HG03460 (cell line): ENCODE data around the gene SLIT3.
"Not testable (repeated sequence)": the region's sequence is repeated elsewhere in the genome, so short reads cannot be mapped to it uniquely, and the experiment has no call there.

ENCODE experiments used
- ATAC-seq: cut with Tn5 transposase; IDR thresholded peaks from one replicate; pipeline ENCODE4 v1.9.1; 2021; ENCODE audit not compliant: unreplicated experiment

SLIT3 gene

DNA sequence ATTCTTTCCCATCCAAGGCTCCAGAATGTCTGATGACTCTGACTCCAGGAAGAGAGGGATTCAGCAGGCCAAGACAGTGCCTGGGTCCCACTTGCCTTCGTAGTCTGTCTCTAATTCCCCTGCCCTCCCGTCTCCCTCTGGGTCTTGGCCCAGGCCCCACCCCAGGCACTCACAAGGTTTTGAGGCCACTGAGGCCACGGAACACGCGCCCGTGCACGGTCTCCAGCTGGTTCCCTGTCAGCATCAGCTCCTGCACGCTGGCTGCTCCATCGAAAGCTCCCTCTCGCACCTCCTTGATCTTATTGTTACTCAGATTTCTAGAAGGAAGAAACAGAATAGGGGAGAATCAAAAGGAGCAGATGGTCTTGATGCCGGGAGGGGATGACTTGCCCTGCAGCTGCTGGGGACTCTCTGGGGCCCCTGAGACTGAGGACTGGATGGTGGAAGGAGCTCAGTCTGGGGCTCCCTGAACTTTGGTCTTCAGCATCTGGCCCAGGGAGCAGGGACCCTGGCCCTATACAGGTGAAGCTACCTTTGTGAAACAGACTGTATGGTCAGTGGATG, 547.2 kb downstream of the SLIT3 start:
- ATAC-seq, result no peak

DNA sequence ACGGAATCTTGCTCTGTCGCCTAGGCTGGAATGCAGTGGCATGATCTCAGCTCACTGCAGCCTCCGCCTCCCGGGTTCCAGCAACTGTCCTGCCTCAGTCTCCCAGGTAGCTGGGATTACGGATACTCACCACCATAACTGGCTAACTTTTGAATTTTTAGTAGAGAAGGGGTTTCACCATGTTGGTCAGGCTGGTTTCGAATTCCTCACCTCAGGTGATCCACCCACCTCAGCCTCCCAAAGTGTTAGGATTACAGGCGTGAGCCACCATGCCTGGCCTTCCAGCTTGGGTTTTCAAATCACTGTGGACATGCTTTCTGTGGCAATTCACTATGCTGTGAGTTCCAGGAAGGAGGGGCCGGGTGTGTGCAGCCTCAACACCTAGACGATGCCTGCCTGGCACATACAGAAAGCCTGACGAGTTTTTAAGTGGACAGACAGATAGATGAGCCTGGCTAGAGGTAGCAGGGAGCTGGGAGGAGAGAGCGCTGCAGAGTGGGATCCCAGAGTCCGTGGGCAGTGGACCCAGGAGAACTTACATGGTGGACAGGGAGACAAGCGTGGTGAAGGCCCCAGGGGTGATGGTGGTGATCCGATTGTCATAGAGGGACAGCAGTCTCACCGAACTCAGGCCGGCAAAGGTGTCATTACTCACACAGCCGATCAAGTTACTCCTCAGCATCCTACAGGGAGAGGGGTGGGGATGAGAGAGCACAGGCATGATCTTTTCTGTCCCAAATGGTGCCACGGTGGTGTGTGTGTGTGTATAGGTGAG, 548.3 kb downstream of the SLIT3 start:
- ATAC-seq, result no peak

DNA sequence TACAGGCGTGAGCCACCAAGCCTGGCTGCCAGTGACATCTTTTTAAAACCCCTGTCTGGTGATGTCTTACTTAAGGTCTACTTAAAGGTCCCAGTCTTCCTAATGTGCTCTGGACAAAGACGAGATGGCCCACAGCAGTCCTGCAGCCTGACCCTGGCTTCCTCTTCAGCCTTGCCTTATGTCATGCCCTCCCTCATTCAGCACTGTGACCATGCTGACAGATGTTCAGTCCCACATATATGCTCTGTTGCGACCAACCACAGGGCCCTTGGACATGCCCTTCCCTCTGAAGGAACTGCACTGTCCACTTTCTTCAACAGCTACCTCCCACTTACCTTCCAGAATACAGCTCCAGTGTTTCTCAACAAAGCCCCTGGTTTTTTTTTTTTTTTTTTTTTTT, 548.9 kb downstream of the SLIT3 start:
- ATAC-seq, result no peak

DNA sequence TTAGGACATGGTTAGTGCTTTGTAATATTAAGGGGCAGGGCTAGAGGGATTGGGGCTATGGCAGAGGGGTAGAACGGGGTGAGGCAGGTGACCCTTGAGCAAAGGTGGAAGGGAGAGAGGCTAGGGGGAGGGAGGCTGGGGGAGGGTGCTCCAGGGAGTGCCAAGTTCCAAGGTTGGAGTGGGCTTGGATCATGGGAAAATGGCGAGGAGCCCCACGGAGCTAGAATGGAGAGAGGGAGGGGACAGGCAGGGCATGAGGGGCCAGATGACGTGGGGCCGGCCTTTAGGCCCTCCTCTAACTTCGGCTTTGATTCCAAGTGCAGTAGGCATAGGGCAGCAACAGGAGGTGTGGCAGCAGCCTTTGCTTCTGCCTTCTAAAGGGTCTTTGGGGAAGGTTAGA, 550.0 kb downstream of the SLIT3 start:
- no peak for ATAC-seq

DNA sequence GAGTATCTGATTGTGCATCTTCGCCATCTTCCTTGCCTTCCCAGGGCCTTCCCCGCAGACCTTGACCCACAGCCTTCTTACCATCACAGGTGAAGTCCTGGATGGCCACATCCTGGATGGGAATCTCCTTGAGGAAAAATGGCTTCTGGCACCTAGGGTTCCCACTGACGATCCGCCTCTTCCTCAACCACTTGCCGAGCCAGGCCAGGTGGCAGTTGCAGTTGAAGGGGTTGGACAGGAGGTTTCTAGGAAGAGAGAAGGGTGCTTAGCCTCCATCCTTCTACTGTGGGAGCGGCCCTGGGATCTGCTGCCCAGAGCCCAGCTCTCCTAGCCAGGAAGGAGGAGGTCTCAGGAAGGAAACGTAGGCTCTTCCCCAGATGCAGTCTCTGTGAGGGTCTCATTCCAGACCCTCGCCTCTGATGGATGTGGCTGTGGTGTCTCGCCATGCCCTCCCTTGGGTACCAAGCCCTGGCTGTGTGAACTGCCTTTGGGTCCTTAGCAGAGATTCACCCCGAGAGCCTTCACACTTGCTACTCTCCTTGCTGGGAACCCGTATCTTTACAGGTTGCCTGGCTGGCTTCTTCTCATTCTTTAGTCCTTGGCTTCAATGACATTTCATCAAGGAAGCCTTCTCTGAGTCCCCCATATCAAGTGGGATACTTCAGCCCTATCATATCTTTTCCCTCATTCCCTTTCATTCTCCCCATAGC, 551.4 kb downstream of the SLIT3 start:
- ATAC-seq, result no peak

DNA sequence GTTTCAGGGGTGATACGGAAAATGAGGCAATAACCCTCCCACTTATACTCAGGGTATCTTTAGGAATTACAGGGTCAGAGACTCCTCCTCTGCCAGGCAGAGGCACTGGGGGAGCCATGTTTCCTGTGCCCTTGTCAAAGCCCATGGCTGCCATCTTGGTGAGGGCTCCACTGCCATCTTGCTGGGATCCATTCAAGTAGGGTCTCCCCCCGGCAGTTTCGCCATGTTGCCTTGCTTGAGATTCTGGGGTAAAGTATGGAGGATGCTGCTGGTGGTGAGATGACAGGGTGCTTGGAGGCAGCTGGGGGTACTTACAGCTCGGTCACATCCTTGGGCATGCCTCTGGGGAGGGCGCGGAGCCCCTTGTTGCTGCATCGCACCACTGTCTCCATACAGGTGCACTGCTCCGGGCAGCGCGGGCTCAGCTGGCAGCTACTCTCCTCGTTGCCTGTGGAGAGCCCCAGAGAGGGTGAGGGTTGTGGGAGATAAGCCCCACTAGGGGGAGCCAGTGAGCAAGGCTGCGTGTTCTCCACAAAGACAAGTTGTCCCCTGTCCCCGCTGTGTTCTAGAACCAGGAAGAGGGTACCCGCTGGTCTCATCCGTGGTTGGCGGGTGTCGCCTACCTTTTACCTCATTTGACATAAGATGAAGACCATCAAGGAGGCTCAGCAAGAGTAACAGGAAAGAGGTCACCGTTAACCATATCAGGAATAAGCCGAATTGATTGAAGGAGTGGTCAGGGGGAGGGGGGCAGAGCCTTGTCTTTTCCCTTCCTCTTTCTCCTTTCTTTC, 552.8 kb downstream of the SLIT3 start:
- peak; percentile 67 for ATAC-seq

DNA sequence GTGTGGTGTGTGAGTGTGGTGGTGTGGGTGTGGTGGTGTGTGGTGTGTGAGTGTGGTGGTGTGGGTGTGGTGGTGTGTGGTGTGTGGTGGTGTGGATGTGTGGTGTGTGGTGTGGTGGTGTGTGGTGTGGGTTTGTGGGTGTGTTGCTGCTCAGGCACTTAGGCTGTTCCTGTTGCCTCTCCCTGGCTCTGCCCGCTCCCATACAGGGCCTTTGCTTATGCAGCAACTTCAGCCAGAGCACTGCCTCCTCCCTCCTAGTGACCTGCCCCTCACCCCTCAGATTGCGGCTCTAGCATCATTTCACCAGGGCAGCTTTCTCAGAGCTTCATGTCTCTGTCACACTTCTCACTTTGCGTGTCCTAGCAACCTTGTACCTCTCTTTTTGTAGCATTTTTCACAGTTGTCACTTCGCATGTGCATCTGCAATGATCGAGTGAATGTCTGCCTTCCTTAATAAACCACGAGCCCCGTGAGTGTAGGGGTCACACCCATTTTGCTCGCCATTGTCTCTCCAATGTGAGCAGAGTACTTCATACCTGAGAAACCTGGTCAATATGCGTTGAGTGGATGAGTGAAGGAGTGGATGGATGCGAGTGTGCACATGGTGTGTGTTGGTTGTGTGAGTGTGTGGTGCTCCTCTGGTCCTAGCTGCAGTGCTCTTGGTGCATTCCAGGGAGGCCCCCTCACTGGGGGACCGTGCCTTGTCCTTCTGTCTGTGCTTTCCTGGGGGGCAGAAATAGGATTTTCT, 553.9 kb downstream of the SLIT3 start:
- ATAC-seq, result no peak

DNA sequence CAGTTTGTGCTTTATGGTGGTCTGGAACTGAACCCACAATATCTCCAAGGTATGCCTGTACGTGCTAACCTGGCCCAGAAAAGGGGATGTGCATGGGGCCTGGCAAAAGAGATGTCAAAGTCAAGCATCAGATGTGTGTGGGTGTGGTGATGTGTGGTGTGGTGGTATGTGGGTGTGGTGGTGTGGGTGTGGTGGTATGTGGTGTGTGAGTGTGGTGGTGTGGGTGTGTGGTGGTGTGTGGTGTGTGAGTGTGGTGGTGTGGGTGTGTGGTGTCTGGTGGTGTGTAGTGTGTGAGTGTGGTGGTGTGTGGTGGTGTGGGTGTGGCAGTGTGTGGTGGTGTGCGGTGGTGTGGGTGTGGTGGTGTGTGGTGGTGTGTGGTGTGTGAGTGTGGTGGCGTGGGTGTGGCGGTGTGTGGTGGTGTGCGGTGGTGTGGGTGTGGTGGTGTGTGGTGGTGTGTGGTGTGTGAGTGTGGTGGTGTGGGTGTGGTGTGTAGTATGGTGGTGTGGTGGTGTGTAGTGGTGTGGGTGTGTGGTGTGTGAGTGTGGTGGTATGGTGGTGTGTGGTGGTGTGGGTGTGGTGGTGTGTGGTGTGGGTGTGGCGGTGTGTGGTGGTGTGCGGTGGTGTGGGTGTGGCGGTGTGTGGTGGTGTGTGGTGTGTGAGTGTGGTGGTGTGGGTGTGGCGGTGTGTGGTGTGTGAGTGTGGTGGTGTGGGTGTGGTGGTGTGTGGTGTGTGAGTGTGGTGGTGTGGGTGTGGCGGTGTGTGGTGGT, 554.6 kb downstream of the SLIT3 start:
- not testable (repeated sequence) for ATAC-seq

DNA sequence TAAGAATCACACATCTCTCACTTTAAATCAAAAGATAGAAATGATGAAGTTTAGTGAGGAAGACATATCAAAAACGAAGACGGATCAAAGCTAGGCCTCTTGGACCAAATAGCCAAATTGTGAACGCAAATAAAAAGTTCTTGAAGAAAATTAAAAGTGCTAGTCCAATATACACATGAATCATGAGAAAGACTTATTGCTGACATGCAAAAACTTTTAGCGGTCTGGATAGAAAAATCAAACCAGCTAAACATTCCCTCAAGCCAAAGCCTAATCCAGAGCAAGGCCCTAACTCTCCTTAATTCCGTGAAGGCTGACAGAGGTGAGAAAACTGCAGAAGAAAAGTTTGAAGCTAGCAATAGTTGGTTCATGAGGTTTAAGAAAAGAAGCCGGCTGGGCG, 557.3 kb downstream of the SLIT3 start:
- ATAC-seq, result no peak

DNA sequence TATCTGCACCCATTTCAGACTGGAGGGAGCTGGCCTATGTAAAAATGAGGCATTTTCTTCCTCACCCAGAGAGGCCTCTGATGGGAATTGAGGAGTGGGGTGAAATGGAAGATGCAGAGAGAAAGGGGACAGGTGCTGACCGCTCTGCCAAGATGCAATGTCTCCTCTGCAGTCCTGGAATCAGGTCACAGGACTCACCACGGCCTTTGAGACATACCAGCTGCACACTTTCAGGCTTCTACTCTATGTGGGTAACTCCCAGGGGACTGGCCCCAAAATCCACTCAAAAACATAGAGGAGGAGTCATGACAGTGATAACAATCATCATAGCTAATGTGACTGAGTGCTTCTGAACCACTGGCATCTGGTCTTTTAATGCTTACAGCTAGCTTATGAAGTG, 558.6 kb downstream of the SLIT3 start:
- ATAC-seq, result not testable (repeated sequence)

DNA sequence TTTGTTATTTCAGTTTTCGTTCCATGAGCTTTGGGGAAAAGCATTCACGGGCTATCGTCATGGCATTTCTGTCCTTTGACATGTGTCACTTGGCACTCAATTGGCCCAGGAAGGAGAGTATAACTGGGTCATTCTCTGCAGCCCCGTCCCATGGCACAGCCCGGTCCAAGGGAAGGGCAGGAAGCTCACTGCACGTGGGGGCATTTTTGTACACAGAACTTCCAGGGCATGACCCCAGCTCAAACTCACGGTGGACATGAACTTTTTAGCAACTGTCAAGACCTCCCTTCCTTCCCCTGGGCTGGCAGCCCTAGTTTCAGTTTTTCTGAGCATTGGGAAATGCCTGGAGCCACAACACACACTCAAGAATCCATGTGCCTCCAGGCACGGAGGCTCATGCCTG, 560.1 kb downstream of the SLIT3 start:
- ATAC-seq, result no peak

DNA sequence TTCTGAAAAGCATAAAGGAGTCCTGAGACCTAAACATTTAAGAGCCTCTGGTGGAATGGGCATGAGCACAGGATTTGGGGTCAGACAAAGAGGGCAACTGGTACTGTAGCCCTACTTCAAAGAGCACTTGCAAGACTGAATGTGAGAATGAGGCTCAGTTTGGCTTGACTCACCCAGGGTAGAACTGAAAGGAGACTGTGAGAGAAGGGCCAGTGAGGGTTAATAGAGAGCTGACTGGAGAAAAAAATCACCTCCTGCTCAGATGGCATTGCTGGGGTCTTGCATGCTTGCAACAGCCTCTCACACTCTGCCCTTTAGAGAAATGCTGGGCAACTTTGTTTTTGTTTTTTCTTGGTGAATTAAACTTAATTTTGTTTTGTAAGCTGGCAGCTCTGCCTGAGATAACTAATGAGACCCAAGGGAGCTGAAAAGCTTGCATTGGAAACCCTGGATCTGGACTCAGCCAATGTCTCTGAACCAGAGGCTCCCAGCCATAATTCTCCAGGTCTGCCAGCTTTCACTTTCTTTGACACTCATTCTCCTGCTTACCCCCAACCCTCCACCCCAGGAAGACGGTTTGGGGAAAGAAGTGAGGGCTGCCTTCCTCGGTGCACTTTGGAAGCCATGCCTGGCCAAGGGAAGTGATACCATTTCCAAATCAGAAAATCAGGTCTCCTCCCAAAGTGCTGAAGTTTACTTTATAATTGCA, 560.7 kb downstream of the SLIT3 start:
- ATAC-seq, result no peak

DNA sequence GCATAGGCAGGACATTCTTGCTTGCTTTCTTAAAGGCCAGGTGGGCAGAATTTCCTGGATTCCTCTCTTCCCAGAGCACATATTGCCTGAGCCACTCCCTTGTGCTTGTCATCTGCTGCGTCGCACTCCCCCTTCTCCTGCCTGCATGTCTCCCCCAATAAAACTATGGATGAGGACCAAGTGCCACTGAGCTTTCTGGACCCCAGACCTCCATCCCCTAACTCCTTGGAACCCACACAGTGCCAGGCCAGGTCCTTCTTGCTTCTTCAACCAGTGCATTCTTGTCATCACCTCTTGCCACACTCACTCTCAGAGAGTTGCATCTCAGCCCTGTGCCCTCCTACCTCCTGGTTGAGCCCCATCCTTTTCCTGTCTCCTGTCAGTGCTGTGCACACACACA, 563.9 kb downstream of the SLIT3 start:
- ATAC-seq, result no peak

DNA sequence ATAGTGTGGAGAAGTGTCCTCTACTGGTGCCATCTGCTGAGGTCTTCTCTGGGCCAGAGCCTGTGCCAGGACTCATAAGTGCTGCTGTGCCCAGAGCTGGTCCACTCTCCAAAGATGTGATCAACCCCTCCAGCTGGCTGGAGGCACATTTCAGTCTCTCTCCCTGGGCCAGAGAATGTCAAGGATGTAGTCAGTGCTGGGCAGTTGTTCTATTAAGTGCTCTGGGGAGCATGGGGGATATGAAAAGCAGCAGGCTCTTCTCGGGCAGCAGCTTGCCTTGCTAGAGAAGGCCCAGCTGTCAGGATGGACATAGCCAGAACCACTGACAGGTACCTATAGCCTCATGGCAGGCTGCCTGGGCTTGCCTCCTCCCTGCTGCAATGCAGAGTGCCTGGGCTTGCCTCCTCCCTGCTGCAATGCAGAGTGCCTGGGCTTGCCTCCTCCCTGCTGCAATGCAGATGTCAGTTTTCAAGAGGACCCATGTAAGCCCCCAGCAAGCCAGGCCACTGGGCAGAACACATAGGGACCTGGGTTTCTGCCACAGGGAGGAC, 564.6 kb downstream of the SLIT3 start:
- no peak for ATAC-seq

DNA sequence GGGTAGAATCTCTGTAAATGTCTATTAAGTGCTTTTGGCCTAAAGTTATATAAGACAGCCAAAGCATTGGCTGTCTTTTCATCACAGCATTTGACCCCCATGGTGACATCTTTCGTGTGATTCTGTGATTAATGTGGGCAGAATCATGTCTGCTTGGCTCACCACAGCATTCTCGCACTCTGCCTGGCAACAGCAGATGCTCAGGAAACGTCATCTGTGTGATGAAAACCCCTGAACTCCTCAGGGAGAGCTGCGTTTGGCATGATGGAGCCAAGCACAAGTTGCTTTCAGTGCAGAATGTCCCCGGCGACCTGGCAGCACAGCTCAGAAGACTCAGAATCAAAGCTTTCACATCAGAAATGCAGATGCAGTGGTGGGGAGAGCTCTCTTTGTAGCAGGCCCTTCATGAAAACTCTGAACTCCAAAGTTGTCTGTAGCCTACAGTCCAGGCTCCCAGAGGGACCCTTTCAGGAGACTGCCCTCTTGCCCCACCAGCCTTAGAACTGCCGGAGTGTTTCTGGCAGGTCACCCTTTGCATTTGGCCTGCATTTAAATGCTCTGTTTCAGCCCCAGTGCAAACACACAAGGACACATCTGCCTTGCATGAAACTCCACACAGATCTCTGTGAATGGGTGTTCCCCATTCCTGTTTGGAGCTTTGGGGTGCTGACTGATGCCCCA, 566.2 kb downstream of the SLIT3 start:
- ATAC-seq, result no peak

DNA sequence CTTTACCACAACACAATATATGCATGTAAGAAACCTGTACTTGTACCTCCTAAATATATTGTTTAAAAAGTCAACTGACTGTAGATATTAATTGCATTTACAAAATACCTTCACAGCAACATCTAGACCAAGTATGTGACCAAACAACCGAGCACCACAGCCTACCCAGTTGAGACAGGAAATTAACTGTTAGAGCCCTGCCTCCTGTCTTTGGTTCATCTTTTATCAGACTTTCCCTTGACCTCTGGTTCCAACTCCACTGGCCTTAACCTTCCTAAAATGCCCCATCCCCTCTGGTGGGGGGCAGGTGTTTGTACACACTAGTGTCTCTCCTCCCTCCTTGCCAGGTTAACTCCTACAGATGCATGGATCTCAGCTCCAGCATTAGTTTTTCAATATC, 566.8 kb downstream of the SLIT3 start:
- ATAC-seq, result no peak

DNA sequence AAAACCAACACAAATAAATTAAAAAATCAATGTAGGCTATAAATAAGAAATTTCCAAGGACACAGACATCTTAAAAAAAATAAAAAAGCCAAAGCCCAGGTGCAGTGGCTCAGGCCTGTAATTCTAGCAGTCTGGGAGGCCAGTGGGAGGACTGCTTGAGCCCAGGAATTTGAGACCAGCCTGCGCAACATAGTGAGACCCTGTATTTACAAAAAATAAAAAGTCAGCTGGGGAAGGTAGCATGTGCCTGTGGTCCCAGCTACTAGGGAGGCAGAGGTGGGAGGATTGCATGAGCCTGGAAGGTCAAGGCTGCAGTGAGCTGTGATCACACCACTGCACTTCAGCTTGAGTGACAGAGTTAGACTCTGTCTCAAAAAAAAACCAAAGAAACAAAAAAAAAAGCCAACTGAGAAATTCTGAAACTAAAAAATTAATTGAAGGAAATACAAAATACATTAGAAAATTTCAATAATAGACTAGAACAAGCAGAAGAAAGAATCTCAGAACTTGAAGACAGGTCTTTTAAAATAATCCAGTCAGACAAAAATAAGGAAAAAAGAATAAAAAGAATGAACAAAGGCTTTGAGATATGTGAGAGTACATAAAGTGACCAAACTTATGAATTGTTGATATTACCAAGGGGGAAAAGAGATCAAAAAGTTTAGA, 572.3 kb downstream of the SLIT3 start:
- ATAC-seq, result no peak

DNA sequence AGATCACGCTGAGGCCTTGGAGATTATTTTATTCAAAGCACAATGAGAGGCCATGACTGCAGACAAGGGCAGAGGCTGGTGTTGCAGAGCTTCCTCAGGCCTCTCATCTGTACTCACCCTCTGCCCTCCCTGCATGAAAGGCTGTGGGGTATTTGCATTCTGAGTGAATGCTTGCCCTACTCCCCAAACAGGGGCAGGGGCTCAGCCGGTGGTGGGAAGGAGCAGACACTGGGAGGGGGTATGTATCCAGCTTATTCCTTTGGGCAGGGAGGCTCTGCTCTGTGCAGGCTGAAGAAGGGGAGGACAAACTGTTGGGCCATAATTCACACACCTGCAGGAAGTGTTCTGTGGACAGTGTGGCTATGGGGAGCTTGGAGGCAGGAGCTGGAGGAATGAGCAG, 573.4 kb downstream of the SLIT3 start:
- no peak for ATAC-seq
